ENCODE measurements around the gene LIMCH1.

DNA sequence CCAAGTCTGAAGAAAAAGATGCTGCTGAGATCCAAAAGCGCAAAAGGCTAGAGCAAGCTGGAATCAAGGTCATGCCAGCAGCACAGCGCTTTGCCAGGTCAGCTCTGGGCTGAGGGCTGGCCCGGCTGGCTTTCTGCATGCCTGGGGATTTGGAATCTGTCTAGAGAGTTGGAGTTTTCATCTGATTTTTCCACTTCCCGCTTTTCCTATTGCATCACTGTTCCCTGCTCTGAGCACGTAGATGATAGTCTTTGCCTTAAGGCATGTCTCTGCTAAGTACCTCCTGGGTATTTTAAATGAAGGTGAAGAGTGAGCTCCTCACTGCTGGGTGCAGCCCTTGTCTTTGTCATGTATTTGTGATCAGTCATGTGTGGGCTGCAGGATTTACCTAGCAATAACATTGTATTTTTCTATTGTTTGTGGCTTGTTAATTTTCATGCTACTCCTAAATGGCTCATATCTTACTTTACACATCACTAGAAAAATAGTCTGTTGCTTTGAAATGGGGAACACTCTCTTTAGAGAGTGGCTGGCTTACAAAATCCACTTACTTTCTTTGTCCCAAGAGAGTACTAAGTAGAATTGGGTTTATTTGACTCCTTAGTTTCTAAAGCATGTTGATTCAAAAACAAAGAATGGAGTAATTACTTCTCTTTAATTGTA is 82.8 kb downstream of the LIMCH1 start:
- TF ChIP-seq POLR2AphosphoS5 (IDR thresholded peaks at IDR 0.05; ENCODE audit: low read depth, low read length) (no peak), POLR2A (IDR thresholded peaks at IDR 0.05; ENCODE audit: low read depth, low read length) (no peak), TAF1 (IDR thresholded peaks at IDR 0.05; ENCODE audit: borderline replicate concordance, low read depth, low read length) (no peak)
